SK-N-SH treated with all-trans-retinoic acid at 6 μM for 48 hours (cell line): ENCODE measurements around the gene AGTR1.

Source experiments
- ARNTL ChIP-seq: fragments of 450-650 bp; formaldehyde crosslinking; IDR thresholded peaks from 2 replicates; pipeline ENCODE4 v1.5.0; 2020; ENCODE audit warnings: low read depth, mild to moderate bottlenecking, moderate library complexity, borderline replicate concordance
- CSDC2 ChIP-seq: fragments of 250-450 bp; sonication (Bioruptor Pico); IDR thresholded peaks from 2 replicates; pipeline ENCODE4 v1.5.0; 2020; ENCODE audit warnings: mild to moderate bottlenecking, moderate library complexity
- GLIS3 ChIP-seq: fragments of 250-450 bp; sonication (Bioruptor Pico); IDR thresholded peaks from 2 replicates; pipeline ENCODE4 v1.5.0; 2020; ENCODE audit warnings: mild to moderate bottlenecking, moderate library complexity
- PATZ1 ChIP-seq: fragments of 250-450 bp; sonication (Bioruptor Pico); IDR thresholded peaks from 2 replicates; pipeline ENCODE4 v1.8.0; 2020; ENCODE audit warnings: mild to moderate bottlenecking, moderate library complexity, borderline replicate concordance
- POU6F1 ChIP-seq: fragments of 250-450 bp; sonication (Bioruptor Pico); IDR thresholded peaks from 2 replicates; pipeline ENCODE4 v1.8.0; 2021; ENCODE audit warnings: low read depth, mild to moderate bottlenecking, moderate library complexity, borderline replicate concordance
- PPARA ChIP-seq: fragments of 250-450 bp; sonication (Bioruptor Pico); IDR thresholded peaks from 2 replicates; pipeline ENCODE4 v1.5.0; 2020; ENCODE audit warnings: mild to moderate bottlenecking, borderline replicate concordance
- TOX ChIP-seq: fragments of 250-450 bp; sonication (Bioruptor Pico); IDR thresholded peaks from 2 replicates; pipeline ENCODE4 v1.8.0; 2021; ENCODE audit warnings: mild to moderate bottlenecking, moderate library complexity, borderline replicate concordance
- TSHZ2 ChIP-seq: fragments of 250-450 bp; sonication (Bioruptor Pico); IDR thresholded peaks from 2 replicates; pipeline ENCODE4 v1.5.0; 2020; ENCODE audit warnings: mild to moderate bottlenecking, moderate library complexity
- ZFP3 ChIP-seq: fragments of 250-450 bp; sonication (Bioruptor Pico); IDR thresholded peaks from 2 replicates; pipeline ENCODE4 v1.5.0; 2020; ENCODE audit warnings: mild to moderate bottlenecking, moderate library complexity
- ZFP30 ChIP-seq: fragments of 450-650 bp; formaldehyde crosslinking; IDR thresholded peaks from 2 replicates; pipeline ENCODE4 v1.5.0; 2022; ENCODE audit warnings: mild to moderate bottlenecking, moderate library complexity
- ZNF565 ChIP-seq: fragments of 450-650 bp; formaldehyde crosslinking; conservative IDR thresholded peaks from 2 replicates; pipeline ENCODE4 v1.5.0; 2020; ENCODE audit warnings: low read depth, mild to moderate bottlenecking, moderate library complexity
- ZNF70 ChIP-seq: fragments of 450-650 bp; formaldehyde crosslinking; IDR thresholded peaks from 2 replicates; pipeline ENCODE4 v1.5.0; 2020; ENCODE audit warnings: mild to moderate bottlenecking, moderate library complexity
- ZNF8 ChIP-seq: fragments of 450-650 bp; formaldehyde crosslinking; IDR thresholded peaks from 2 replicates; pipeline ENCODE4 v1.5.0; 2020; ENCODE audit warnings: mild to moderate bottlenecking, moderate library complexity
- TF ChIP-seq, protein P1 (sequence below): fragments of 250-450 bp; sonication (Bioruptor Pico); IDR thresholded peaks from 2 replicates; pipeline ENCODE4 v1.5.1; 2020; ENCODE audit warnings: low read depth, mild to moderate bottlenecking, moderate library complexity

DNA sequence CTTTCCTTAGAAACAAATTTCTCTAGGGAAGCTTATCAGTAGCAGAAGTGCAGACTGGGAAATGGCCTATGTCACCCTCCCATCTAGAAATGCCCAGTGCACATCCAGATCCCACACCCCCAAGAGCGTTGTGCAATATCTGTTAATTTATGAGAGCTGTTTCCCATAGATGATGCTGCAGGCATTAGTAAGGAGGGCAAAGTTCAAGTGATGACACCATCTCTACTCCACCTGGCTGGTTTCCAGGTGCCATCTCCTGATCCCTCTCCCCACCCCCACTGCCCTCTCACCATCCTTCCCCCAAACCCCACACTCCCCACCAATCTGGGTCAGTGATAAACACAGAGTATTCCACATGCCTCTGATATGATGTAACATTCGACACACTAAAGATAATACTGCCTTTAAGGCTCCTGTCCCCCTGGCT is 39.4 kb downstream of the AGTR1 start:
- TF ChIP-seq CSDC2 (CRISPR knock-in tag), result no peak
- no peak for TF ChIP-seq PATZ1 (CRISPR knock-in tag)
- TF ChIP-seq, protein P1, sequence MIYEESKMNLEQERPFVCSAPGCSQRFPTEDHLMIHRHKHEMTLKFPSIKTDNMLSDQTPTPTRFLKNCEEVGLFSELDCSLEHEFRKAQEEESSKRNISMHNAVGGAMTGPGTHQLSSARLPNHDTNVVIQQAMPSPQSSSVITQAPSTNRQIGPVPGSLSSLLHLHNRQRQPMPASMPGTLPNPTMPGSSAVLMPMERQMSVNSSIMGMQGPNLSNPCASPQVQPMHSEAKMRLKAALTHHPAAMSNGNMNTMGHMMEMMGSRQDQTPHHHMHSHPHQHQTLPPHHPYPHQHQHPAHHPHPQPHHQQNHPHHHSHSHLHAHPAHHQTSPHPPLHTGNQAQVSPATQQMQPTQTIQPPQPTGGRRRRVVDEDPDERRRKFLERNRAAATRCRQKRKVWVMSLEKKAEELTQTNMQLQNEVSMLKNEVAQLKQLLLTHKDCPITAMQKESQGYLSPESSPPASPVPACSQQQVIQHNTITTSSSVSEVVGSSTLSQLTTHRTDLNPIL (CRISPR knock-in tag), result no peak
- TF ChIP-seq ZNF8 (CRISPR knock-in tag), result no peak
- TF ChIP-seq GLIS3, result no peak
- no peak for TF ChIP-seq ZFP30
- TF ChIP-seq ZNF565, result no peak
- TF ChIP-seq ARNTL, result no peak
- no peak for TF ChIP-seq TSHZ2
- TF ChIP-seq ZFP3, result no peak
- no peak for TF ChIP-seq POU6F1 (CRISPR knock-in tag)
- TF ChIP-seq TOX (CRISPR knock-in tag), result no peak
- TF ChIP-seq ZNF70 (CRISPR knock-in tag), result no peak
- TF ChIP-seq PPARA, result no peak
